K562 (cell line): ENCODE measurements around the gene GNL3. TPM values are rescaled to one million over a fixed set of nuclear protein-coding genes. Genes with fewer than 3 reads are reported as not detected.

Source experiments
- CHD2 ChIP-seq: IDR thresholded peaks from 2 replicates; pipeline ENCODE4 v1.6.1; 2011; ENCODE audit warnings: low read depth, low read length
- CTCFL ChIP-seq: IDR thresholded peaks from 2 replicates; pipeline ENCODE4 v1.6.1; 2011; ENCODE audit warnings: borderline replicate concordance, low read depth, mild to moderate bottlenecking, moderate library complexity, low read length; ENCODE audit not compliant: insufficient read depth, poor library complexity, severe bottlenecking
- ESRRB ChIP-seq: fragments of 250-450 bp; sonication (Bioruptor Pico); IDR thresholded peaks from 2 replicates; pipeline ENCODE4 v1.5.0; 2020; ENCODE audit warnings: mild to moderate bottlenecking, moderate library complexity, borderline replicate concordance
- FOXM1 ChIP-seq, 2 experiments: fragments of 450-650 bp in 1 of 2; sonication (generic) in 1 of 2; formaldehyde crosslinking in 1 of 2; IDR thresholded peaks; 2 replicates each; pipeline versions ENCODE4 v1.6.1 to v1.9.0; 2017 to 2022; ENCODE audit warnings: low read depth in 2 of 2, mild to moderate bottlenecking in 2 of 2, missing genetic modification reagents in 1 of 2, moderate library complexity in 1 of 2
- HES1 ChIP-seq: fragments of 450-650 bp; IDR thresholded peaks from 2 replicates; pipeline ENCODE4 v1.6.1; 2016; ENCODE audit warnings: low read depth, mild to moderate bottlenecking, moderate library complexity
- HNRNPUL1 ChIP-seq: fragments of 200-400 bp; formaldehyde crosslinking; IDR thresholded peaks from 2 replicates; pipeline ENCODE4 v1.6.1; 2017; ENCODE audit warnings: low read length
- MCM5 ChIP-seq: fragments of 450-650 bp; IDR thresholded peaks from 2 replicates; pipeline ENCODE4 v1.6.1; 2016; ENCODE audit warnings: low read depth
- MTA2 ChIP-seq: fragments of 450-650 bp; IDR thresholded peaks from 2 replicates; pipeline ENCODE4 v1.6.1; 2016; ENCODE audit warnings: low read depth
- NBN ChIP-seq: fragments of 450-650 bp; IDR thresholded peaks from 2 replicates; pipeline ENCODE4 v1.6.1; 2016; ENCODE audit warnings: low read depth, mild to moderate bottlenecking
- NR1H2 ChIP-seq: sonication (generic); formaldehyde crosslinking; IDR thresholded peaks from 2 replicates; pipeline ENCODE4 v1.4.0; 2020; ENCODE audit warnings: mild to moderate bottlenecking, missing genetic modification reagents
- PHF20 ChIP-seq: fragments of 450-650 bp; IDR thresholded peaks from 2 replicates; pipeline ENCODE4 v1.6.1; 2018; ENCODE audit not compliant: partially characterized antibody
- POLR2H ChIP-seq: IDR thresholded peaks from 2 replicates; pipeline ENCODE4 v1.6.1; 2016; ENCODE audit warnings: missing genetic modification characterization, low read depth, mild to moderate bottlenecking, control low read depth, missing compliant biosample characterization, moderate library complexity
- THAP7 ChIP-seq: fragments of 250-450 bp; sonication (Bioruptor Pico); IDR thresholded peaks from 2 replicates; pipeline ENCODE4 v1.5.0; 2021
- TRIM28 ChIP-seq: fragments of 450-650 bp; IDR thresholded peaks from 2 replicates; pipeline ENCODE4 v1.6.1; 2017
- VEZF1 ChIP-seq: fragments of 200-800 bp; sonication (Bioruptor generic); IDR thresholded peaks from 2 replicates; pipeline ENCODE4 v1.6.1; 2017; ENCODE audit warnings: missing genetic modification characterization, missing compliant biosample characterization
- XRCC3 ChIP-seq: fragments of 450-650 bp; IDR thresholded peaks from 2 replicates; pipeline ENCODE4 v1.6.1; 2017; ENCODE audit warnings: mild to moderate bottlenecking, moderate library complexity
- ZBTB11 ChIP-seq, 3 experiments: fragments of 200-800 bp in 1 of 3; fragments of 250-450 bp in 1 of 3; fragments of 450-650 bp in 1 of 3; sonication (Bioruptor Pico) in 1 of 3; sonication (Bioruptor generic) in 1 of 3; formaldehyde crosslinking in 1 of 3; IDR thresholded peaks; 2 replicates each; pipeline versions ENCODE4 v1.6.1 to v1.8.0; 2016 to 2022; ENCODE audit warnings: mild to moderate bottlenecking in 2 of 3, missing genetic modification characterization in 2 of 3, missing compliant biosample characterization in 1 of 3, moderate library complexity in 1 of 3
- ZNF699 ChIP-seq: fragments of 250-450 bp; sonication (Bioruptor Pico); IDR thresholded peaks from 2 replicates; pipeline ENCODE4 v1.8.0; 2021; ENCODE audit warnings: mild to moderate bottlenecking, moderate library complexity; ENCODE audit not compliant: insufficient replicate concordance
- polyA plus RNA-seq, 8 experiments: library from polyadenylated mRNA; depleted of rRNA in 4 of 8; stranded (reverse) in 5 of 8; unstranded in 3 of 8; fragments of >200 nt; fragmentation: Nextera tagmentation in 2 of 8; fragmentation: Illumina TruSeq in 1 of 8; extraction: Ambion mirVana in 2 of 8; extraction: Trizol in 1 of 8; gene quantifications; 2 replicates each; pipeline versions ENCODE4 v1.2.1 to v1.2.3, GENCODE V29; 2011 to 2014; ENCODE audit warnings: inconsistent platforms in 1 of 8, missing spikeins in 1 of 8
- total RNA-seq, 7 experiments: library from RNA; depleted of rRNA in 6 of 7; stranded (reverse); fragments of >200 nt in 6 of 7; fragmentation: Illumina TruSeq in 2 of 7; extraction: Trizol in 2 of 7; gene quantifications; 2 replicates each; pipeline versions ENCODE4 v1.2.1 to v1.2.3, GENCODE V29; 2011 to 2021; ENCODE audit warnings: low replicate concordance in 1 of 7

Gene GNL3
- total and polyA plus RNA-seq, 9 of the 15 experiments (the other 6 are each of a cell fraction or from before 2014, with no cell fraction given), result 132 to 313 (median 220) TPM

- TF ChIP-seq VEZF1 (CRISPR knock-in tag) (0 out of 2 replicates have a peak, but pooled peaks have one; percentile 56), POLR2H (tag) (no peak), ESRRB (CRISPR knock-in tag) (no peak), ZNF699 (CRISPR knock-in tag) (no peak), TRIM28 (no peak), NBN (no peak), FOXM1 (IDR thresholded peaks at IDR 0.05; ENCODE audit: low read depth) (no peak), FOXM1 (CRISPR knock-in tag; IDR thresholded peaks at IDR 0.05; ENCODE audit: low read depth) (0 out of 2 replicates have a peak, but pooled peaks have one; percentile 48), CTCFL (peak; percentile 1), CHD2 (no peak), THAP7 (CRISPR knock-in tag) (no peak), MCM5 (no peak), PHF20 (peak; percentile 88), ZBTB11 (CRISPR knock-in tag; IDR thresholded peaks at IDR 0.05) (peak; percentile 73 to 96 (median 81); a peak in 5 of 6 replicates), NR1H2 (CRISPR knock-in tag) (no peak), MTA2 (no peak), HNRNPUL1 (no peak), XRCC3 (no peak), HES1 (no peak)
These were observed 20.2 kb downstream of the GNL3 start, which contains the start of the genes GLT8D1 and SPCS1 (continued) for GRCh38 chr3:52705688-52706686.
